Measurements from ENCODE around the gene DRC3. TPM values are rescaled to one million over a fixed set of nuclear protein-coding genes. Genes with fewer than 3 reads are reported as not detected.

Gene DRC3
- total and polyA plus RNA-seq, 2 donors (not counting 3 experiments of a cell fraction or from before 2014, with no cell fraction given): 1.6 to 2.9 TPM

DNA sequence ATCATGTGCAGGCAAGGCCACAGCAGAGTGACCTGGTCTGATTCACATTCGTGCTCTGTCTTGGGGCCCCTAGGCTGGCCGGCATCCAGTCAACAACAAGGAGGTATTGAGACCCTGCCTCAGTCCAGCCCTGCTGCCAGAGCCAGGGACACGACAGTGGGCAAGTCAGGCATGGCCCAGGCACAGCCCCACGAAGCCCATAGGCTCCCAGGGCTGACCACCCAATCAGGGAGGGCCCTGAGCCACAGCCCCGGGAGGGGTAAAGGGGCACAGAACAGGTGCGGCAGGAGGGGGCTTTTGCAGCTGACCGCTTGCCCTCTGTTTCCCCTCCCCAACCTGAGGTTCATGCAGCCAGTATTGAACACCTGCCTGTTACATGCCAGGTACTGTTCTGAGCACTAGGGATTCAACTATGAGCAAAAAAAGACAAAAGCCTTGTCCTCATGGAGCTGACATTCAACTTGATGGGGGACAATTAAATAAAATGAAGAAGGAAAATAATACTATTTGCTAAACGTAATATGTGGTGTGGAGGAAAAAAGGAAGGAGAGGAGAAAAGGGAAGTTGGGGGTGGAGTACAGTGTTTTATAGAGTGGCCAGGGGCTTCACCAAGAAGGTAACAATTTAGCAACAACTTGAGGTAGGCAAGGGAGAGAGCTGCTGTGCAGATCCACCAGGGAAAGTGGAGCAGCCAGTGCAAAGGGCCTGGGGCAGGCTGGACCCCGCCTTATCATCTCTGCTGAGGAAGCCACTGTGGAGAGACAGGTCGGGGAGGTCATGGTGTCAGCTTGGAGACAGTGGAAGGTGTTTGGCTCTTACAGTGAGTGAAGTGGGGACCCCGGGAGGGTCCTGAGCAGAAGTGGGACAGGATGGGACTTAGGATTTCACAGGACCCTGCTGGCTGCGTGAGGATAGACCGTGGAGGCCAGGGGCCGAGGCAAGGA lies 6.1 kb downstream of the DRC3 start:
- no peak for FAIRE-seq
- no peak overlapping the region for H3K9ac ChIP-seq (replicated peaks; ENCODE audit: extremely low read depth, insufficient read depth, low read length)
- POLR2A ChIA-PET: no interaction called here

More for the DNA sequence above, 6.1 kb downstream of the DRC3 start:
- CTCF ChIA-PET: no interaction called here
- dilution Hi-C loops (cut with MboI; ENCODE audit: extremely low pct_ligation_motif_present, low sequenced_read_pairs) (no loop called here), intact Hi-C loops (cut with micrococcal nuclease) (no loop called here)
- H3K27ac ChIP-seq (ENCODE audit: insufficient read depth, low read depth, low read length): no peak overlapping the region
- TF ChIP-seq MYC (IDR thresholded peaks at IDR 0.05; ENCODE audit: low read depth, low read length): no peak
- TF ChIP-seq EZH2 (IDR thresholded peaks at IDR 0.05; ENCODE audit: borderline replicate concordance, low read depth, low read length, severe bottlenecking): no peak
- TF ChIP-seq POLR2AphosphoS5 (IDR thresholded peaks at IDR 0.05; ENCODE audit: insufficient read depth, low read depth, low read length): no peak
- TF ChIP-seq, protein P1, sequence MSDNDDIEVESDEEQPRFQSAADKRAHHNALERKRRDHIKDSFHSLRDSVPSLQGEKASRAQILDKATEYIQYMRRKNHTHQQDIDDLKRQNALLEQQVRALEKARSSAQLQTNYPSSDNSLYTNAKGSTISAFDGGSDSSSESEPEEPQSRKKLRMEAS (IDR thresholded peaks at IDR 0.05; ENCODE audit: insufficient read depth, insufficient read length): no peak
- TF ChIP-seq POLR2A (IDR thresholded peaks at IDR 0.05; ENCODE audit: low read depth, low read length): no peak
- no peak for TF ChIP-seq GATA2 (IDR thresholded peaks at IDR 0.05; ENCODE audit: insufficient read depth, insufficient read length, low read depth, low read length)
- TF ChIP-seq, protein P2, sequence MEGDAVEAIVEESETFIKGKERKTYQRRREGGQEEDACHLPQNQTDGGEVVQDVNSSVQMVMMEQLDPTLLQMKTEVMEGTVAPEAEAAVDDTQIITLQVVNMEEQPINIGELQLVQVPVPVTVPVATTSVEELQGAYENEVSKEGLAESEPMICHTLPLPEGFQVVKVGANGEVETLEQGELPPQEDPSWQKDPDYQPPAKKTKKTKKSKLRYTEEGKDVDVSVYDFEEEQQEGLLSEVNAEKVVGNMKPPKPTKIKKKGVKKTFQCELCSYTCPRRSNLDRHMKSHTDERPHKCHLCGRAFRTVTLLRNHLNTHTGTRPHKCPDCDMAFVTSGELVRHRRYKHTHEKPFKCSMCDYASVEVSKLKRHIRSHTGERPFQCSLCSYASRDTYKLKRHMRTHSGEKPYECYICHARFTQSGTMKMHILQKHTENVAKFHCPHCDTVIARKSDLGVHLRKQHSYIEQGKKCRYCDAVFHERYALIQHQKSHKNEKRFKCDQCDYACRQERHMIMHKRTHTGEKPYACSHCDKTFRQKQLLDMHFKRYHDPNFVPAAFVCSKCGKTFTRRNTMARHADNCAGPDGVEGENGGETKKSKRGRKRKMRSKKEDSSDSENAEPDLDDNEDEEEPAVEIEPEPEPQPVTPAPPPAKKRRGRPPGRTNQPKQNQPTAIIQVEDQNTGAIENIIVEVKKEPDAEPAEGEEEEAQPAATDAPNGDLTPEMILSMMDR (IDR thresholded peaks at IDR 0.05; ENCODE audit: extremely low read depth in 1 of 2, insufficient read depth in 1 of 2, low read depth in 1 of 2, low read length in 2 of 2): no peak
- no peak for TF ChIP-seq FOS (IDR thresholded peaks at IDR 0.05; ENCODE audit: borderline replicate concordance, insufficient read depth, low read length)
- no peak for TF ChIP-seq JUN (IDR thresholded peaks at IDR 0.05; ENCODE audit: borderline replicate concordance, insufficient read depth, insufficient read length, low read depth)
- H2AFZ ChIP-seq (ENCODE audit: low read depth, low read length): no peak overlapping the region
- no peaks in the 10 kb centered on the region for H3K36me3 ChIP-seq (ENCODE audit: control insufficient read depth in 2 of 2, extremely low read depth in 1 of 2, insufficient read depth in 2 of 2, low read length in 2 of 2)
- BruUV-seq (replicated peaks): no TSS peak
- no peaks in the 10 kb centered on the region for H3K9me3 ChIP-seq (replicated peaks; ENCODE audit: control insufficient read depth, insufficient read depth, low read length)
- no peak overlapping the region for H3K4me2 ChIP-seq (ENCODE audit: insufficient read depth, low read length)
- H3K27me3 ChIP-seq (ENCODE audit: control insufficient read depth in 2 of 2, insufficient read depth in 2 of 2, low read length in 2 of 2): no peaks in the 10 kb centered on the region
- no peaks in the 10 kb centered on the region for H4K20me1 ChIP-seq (replicated peaks; ENCODE audit: control insufficient read depth, extremely low read depth, insufficient read depth, low read length)
- H3K4me3 ChIP-seq (replicated peaks in 1 of 3; ENCODE audit: insufficient read depth in 1 of 3, low read depth in 1 of 3, low read length in 3 of 3): no peak overlapping the region
- H3K4me1 ChIP-seq (ENCODE audit: control insufficient read depth, extremely low read depth, insufficient read depth, low read length): no peaks in the 10 kb centered on the region
- no peaks in the 10 kb centered on the region for H3K9me1 ChIP-seq (replicated peaks; ENCODE audit: control insufficient read depth, extremely low read depth, insufficient read depth, low read length)
- DNase-seq (ENCODE audit: low read depth, low spot score): no peak
- no peaks in the 10 kb centered on the region for H3K79me2 ChIP-seq (ENCODE audit: control insufficient read depth, insufficient read depth, low read length)
